ENCODE measurements around the gene IL1RN.

The IL1RN gene

GRCh38 chr2:113175042-113175628 is 47.7 kb downstream of the IL1RN start:
- DNase-seq, result no peak

GRCh38 chr2:113175736-113176695 is 48.6 kb downstream of the IL1RN start:
- no peak for DNase-seq

DNA sequence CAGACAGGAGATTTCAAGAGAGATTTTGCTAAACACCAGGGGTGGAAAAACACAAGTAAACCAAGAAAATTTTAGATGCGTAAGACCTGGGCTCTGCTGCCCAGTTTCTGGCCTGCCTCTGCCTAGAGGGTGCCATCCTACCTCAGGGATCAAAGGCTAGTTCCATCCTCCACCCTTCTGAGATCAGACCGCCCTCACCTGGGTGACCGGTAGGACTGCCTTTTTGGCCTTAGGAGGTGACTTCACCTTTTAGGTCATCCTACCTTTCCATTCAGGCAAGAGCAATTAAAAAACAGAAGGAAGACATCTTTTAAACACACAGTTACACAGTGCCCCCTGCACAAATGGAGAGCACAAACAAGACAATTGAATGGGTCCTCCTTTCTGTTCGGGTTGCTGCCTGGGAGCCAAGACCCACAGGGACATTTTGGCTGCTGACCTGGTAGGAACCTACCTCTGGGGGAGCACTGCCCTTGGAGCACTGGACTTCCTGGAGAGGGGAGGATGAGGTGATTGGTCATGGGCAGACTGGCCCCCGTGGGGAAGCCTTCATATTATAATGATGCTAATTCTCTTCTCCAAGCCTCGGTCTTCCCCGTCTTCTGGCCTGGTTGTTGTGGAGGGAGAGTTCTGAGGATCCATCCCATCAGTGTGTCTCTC is 49.4 kb downstream of the IL1RN start:
- DNase-seq, result no peak

GRCh38 chr2:113178069-113178746 is 50.8 kb downstream of the IL1RN start:
- no peak for DNase-seq

DNA sequence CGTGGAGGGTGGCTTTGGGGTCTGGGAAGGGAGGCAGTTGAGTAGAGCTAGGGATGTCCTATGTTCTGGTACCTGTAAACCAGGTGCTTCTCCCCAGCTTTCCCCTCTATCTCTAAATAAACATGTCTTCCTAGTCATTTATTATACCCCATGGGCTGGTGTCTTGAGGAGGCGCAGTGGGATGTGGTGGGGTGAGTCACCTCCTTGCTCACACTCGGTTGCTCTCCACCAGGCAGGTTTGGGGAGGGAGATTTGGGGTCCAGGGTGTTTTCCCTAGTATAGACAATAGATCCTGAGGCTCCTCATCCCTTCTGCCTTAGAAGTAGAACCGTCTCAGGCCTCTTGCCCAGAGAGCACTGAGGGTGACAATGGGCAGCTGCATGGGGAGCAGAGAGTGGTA is 51.5 kb downstream of the IL1RN start:
- no peak for DNase-seq

DNA sequence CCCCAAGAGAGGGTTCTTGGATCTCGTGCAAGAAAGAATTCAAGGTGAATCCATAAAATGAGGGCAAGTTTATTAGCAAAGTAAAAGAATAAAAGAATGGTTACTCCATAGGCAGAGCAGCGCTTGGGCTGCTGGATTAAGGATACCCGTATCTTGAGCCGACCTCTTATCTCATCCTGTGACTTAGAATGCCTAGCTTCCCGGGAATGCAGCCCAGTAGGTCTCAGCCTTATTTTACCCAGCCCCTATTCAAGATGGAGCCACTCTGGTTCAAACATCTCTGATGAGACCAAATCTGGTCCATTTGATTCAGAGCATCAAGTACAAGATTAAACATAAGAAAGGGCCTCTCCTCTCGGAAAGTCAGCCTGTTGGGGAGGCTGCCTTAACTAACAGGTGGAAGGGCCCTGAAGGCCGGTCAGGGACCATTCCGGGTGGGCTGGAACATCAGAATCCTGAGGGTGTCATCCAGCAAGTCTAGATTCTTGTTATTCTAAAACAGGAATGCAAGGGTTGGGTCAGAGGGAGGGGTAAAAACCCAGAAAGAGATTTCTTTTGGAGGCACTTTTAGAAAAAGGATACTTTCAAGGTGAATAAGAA is 52.1 kb downstream of the IL1RN start:
- DNase-seq, result no peak

DNA sequence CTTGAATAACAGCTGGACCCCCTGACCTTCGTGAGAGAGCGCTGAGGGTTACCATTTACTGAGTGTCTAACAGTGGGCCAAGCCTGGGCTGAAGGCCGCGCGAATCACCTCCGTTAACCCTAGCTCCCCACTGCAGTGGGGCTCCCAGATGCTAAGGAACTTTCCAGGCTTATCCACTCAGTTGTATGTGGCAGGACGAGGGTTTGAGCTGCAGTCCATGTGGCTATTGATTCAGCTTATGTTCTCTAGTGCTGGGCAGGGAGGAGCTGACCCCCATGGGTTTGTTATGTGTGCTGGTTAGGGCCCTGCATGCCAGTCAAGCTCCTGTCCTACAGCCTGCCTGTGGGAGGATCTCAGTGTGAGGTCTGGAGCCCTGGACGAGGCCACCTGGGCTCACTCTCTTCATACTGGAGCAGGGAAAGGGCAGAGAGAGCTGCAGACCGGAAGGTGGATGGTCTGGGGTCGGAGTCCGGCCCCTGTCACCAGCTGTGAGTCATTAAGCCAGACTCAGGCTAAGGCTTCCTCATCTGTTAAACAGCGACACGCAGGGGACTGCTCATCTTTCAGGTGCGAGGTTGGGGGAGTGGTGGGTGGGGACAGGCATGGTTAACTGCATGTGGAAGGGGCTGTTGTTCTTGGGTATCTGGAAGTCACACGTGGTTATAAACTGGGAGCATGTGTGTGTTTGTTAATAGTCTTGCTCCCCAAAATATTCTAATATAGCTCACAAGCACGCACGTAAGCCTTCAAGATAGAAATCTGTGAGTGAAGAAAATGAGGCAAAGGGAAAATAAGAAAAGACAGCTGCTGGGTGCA is 52.9 kb downstream of the IL1RN start:
- no peak for DNase-seq

DNA sequence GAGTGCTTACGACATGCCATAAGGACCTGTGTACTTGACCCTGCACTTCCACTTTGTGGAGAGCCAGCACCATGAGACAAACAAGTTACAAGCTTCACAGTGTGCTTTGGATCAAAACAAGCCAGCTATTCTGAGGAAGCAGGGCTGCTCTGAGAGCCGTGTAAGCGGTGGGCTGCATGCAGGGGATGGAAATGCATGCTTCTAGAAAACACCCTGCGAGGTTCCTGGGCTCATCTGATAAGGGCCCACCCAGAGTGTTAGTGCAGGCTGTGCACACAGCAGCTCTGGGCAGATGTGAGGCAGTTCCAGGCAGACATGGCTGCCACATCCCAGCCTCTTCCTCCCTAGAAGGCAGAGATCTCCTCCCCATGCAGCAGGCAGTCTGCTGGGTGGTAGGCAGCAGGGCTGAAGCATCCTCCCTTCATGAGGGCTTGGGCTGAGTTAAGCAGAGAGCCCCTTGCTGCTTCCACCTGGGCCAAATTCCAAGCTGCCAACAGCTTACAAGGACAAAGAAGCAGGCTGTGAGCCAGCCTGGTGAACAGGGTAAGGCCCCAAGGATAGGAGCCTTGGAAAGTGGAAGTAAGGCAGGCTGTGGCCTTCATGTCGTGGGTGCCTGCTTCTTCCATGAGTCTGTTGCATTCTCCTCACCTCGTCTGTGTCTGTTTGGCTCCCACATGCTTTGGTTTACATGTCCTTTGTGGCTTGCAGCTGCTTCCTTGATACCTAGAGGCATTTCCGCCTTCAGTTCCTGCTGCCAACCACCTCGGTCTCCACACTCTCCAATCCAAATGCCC is 54.1 kb downstream of the IL1RN start:
- no peak for DNase-seq

- no peak for DNase-seq
Measured at GRCh38 chr2:113182471-113183260, 55.3 kb downstream of the IL1RN start.

GRCh38 chr2:113183264-113183663 is 55.9 kb downstream of the IL1RN start:
- no peak for DNase-seq
